AG20443 (cell line): ENCODE measurements around the gene ENDOU.
A peak's percentile ranks its signal among the peaks of the same experiment; 100 is the strongest.

ENCODE experiments used
- DNase-seq: peaks from one replicate; pipeline ENCODE4 v3.0.0; 2012; ENCODE audit warnings: low spot score, mixed read lengths

The ENDOU gene

GRCh38 chr12:47744005-47744651 lies 18.8 kb upstream of the ENDOU start:
- no peak for DNase-seq

GRCh38 chr12:47743311-47743860 lies 18.1 kb upstream of the ENDOU start:
- DNase-seq, result no peak

- peak; percentile 58 for DNase-seq
These were observed 17.0 kb upstream of the ENDOU start for GRCh38 chr12:47742253-47742825.

- no peak for DNase-seq
These were observed 16.0 kb upstream of the ENDOU start for GRCh38 chr12:47741340-47741703.

GRCh38 chr12:47740606-47741339 lies 15.5 kb upstream of the ENDOU start:
- DNase-seq, result no peak

GRCh38 chr12:47739979-47740378 lies 14.7 kb upstream of the ENDOU start:
- peak; percentile 57 for DNase-seq

GRCh38 chr12:47739297-47739696 lies 14.0 kb upstream of the ENDOU start:
- no peak for DNase-seq

GRCh38 chr12:47737936-47738594 lies 12.8 kb upstream of the ENDOU start:
- no peak for DNase-seq

GRCh38 chr12:47736877-47737676 lies 11.8 kb upstream of the ENDOU start:
- DNase-seq, result peak; percentile 89

- no peak for DNase-seq
These were observed 10.9 kb upstream of the ENDOU start for GRCh38 chr12:47736216-47736615.

GRCh38 chr12:47735649-47736048 lies 10.4 kb upstream of the ENDOU start:
- no peak for DNase-seq

- DNase-seq, result no peak
These were observed 9.6 kb upstream of the ENDOU start for GRCh38 chr12:47734725-47735480.

- no peak for DNase-seq
These were observed 7.9 kb upstream of the ENDOU start for GRCh38 chr12:47733142-47733541.

- DNase-seq, result no peak
These were observed 7.2 kb upstream of the ENDOU start for GRCh38 chr12:47732504-47732903.

- DNase-seq, result no peak
These were observed 6.4 kb upstream of the ENDOU start for GRCh38 chr12:47731723-47732122.

- DNase-seq, result peak; percentile 64
These were observed 5.1 kb upstream of the ENDOU start for GRCh38 chr12:47730341-47730744.

- DNase-seq, result peak; percentile 67
These were observed 3.9 kb upstream of the ENDOU start for GRCh38 chr12:47729233-47729632.

GRCh38 chr12:47725893-47726292 lies 603 bp upstream of the ENDOU start:
- peak; percentile 88 for DNase-seq

GRCh38 chr12:47722941-47723631 lies 2.2 kb downstream of the ENDOU start:
- DNase-seq, result no peak

GRCh38 chr12:47722136-47722834 lies 3.0 kb downstream of the ENDOU start:
- DNase-seq, result no peak
